OCI-LY3 (cell line): Measurements from ENCODE around the gene KRTAP13-4.

ENCODE experiments used
- H2AFZ ChIP-seq: fragments of 200-600, 300-600 bp; shearing (Covaris generic); 2 replicates; pipeline ENCODE4 v1.6.0; 2014; ENCODE audit warnings: antibody characterized with exemption, low read depth, low read length
- H3K27ac ChIP-seq: fragments of 200-600, 300-600 bp; sonication (generic); 2 replicates; pipeline ENCODE4 v1.5.1; 2014; ENCODE audit warnings: mild to moderate bottlenecking, low read length, moderate library complexity, mixed read lengths
- H3K27me3 ChIP-seq: fragments of 200-600, 300-600 bp; sonication (generic); 2 replicates; pipeline ENCODE4 v1.6.1; 2014; ENCODE audit warnings: low read depth, low read length, mixed read lengths
- H3K36me3 ChIP-seq: fragments of 200-600, 300-600 bp; sonication (generic); replicated peaks from 2 replicates; pipeline ENCODE3; 2014; ENCODE audit warnings: low read depth, low read length, mixed read lengths
- H3K4me1 ChIP-seq: fragments of 300-600, 200-600 bp; sonication (generic); 2 replicates; pipeline ENCODE4 v1.6.1; 2014; ENCODE audit warnings: low read length, mixed read lengths
- H3K4me2 ChIP-seq: fragments of 200-600, 300-600 bp; sonication (generic); 2 replicates; pipeline ENCODE4 v1.6.1; 2014; ENCODE audit warnings: low read length, mixed read lengths
- H3K4me3 ChIP-seq: fragments of 300-600, 200-600 bp; sonication (generic); 2 replicates; pipeline ENCODE4 v1.5.1; 2014; ENCODE audit warnings: antibody characterized with exemption, mild to moderate bottlenecking, low read length, moderate library complexity
- H3K79me2 ChIP-seq: fragments of 300-600, 200-600 bp; shearing (Covaris generic); 2 replicates; pipeline ENCODE4 v1.6.1; 2014; ENCODE audit warnings: mild to moderate bottlenecking, low read length, mixed read lengths
- H3K9ac ChIP-seq: fragments of 300-600, 200-600 bp; shearing (Covaris generic); 2 replicates; pipeline ENCODE4 v1.6.0; 2014; ENCODE audit warnings: mild to moderate bottlenecking, low read length, moderate library complexity
- H3K9me3 ChIP-seq: fragments of 200-600, 300-600 bp; shearing (Covaris generic); 2 replicates; pipeline ENCODE4 v1.6.1; 2014; ENCODE audit warnings: low read length, mixed read lengths; ENCODE audit not compliant: insufficient read depth
- H4K20me1 ChIP-seq: fragments of 200-600, 300-600 bp; sonication (generic); 2 replicates; pipeline ENCODE4 v1.6.1; 2016; ENCODE audit warnings: low read length, mixed read lengths; ENCODE audit not compliant: insufficient read depth
- EZH2phosphoT487 ChIP-seq: fragments of 200-600 bp; shearing (Covaris generic); IDR thresholded peaks from 2 replicates; pipeline ENCODE4 v1.6.1; 2018; ENCODE audit warnings: antibody characterized with exemption, mixed run types, low read depth
- TF ChIP-seq, protein P1 (sequence below): fragments of 200-600, 300-600 bp; sonication (generic); IDR thresholded peaks from 2 replicates; pipeline ENCODE4 v1.5.1; 2014; ENCODE audit warnings: antibody characterized with exemption, low read length, low read depth

Gene KRTAP13-4

GRCh38 chr21:30468900-30469714, 39.1 kb downstream of the KRTAP13-4 start:
- Histone ChIP-seq H3K27ac (no peak overlapping the region), H4K20me1 (no peaks in the 10 kb centered on the region)

GRCh38 chr21:30478004-30478403, 48.0 kb downstream of the KRTAP13-4 start:
- no peaks in the 10 kb centered on the region for H3K4me1 ChIP-seq
- H2AFZ ChIP-seq, result no peak overlapping the region
- TF ChIP-seq, protein P1, sequence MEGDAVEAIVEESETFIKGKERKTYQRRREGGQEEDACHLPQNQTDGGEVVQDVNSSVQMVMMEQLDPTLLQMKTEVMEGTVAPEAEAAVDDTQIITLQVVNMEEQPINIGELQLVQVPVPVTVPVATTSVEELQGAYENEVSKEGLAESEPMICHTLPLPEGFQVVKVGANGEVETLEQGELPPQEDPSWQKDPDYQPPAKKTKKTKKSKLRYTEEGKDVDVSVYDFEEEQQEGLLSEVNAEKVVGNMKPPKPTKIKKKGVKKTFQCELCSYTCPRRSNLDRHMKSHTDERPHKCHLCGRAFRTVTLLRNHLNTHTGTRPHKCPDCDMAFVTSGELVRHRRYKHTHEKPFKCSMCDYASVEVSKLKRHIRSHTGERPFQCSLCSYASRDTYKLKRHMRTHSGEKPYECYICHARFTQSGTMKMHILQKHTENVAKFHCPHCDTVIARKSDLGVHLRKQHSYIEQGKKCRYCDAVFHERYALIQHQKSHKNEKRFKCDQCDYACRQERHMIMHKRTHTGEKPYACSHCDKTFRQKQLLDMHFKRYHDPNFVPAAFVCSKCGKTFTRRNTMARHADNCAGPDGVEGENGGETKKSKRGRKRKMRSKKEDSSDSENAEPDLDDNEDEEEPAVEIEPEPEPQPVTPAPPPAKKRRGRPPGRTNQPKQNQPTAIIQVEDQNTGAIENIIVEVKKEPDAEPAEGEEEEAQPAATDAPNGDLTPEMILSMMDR, result no peak
- H3K36me3 ChIP-seq, result no peaks in the 10 kb centered on the region
- no peak overlapping the region for H3K4me3 ChIP-seq
- H3K27me3 ChIP-seq, result no peaks in the 10 kb centered on the region
- H3K27ac ChIP-seq, result no peak overlapping the region
- no peaks in the 10 kb centered on the region for H3K9me3 ChIP-seq
- H3K4me2 ChIP-seq, result no peak overlapping the region
- no peaks in the 10 kb centered on the region for H4K20me1 ChIP-seq
- H3K9ac ChIP-seq, result no peak overlapping the region
- no peaks in the 10 kb centered on the region for H3K79me2 ChIP-seq

More at GRCh38 chr21:30468900-30469714, 39.1 kb downstream of the KRTAP13-4 start:
- H3K4me1 ChIP-seq, result no peaks in the 10 kb centered on the region
- H3K4me2 ChIP-seq, result no peak overlapping the region
- H2AFZ ChIP-seq, result no peak overlapping the region
- no peak overlapping the region for H3K4me3 ChIP-seq
- TF ChIP-seq EZH2phosphoT487, result no peak
- TF ChIP-seq, protein P1, result no peak
- H3K9me3 ChIP-seq, result no peaks in the 10 kb centered on the region
- H3K36me3 ChIP-seq, result no peaks in the 10 kb centered on the region
- H3K9ac ChIP-seq, result no peak overlapping the region
- H3K79me2 ChIP-seq, result no peaks in the 10 kb centered on the region
- H3K27me3 ChIP-seq, result no peaks in the 10 kb centered on the region

- Histone ChIP-seq H3K4me3 (no peak overlapping the region), H2AFZ (no peak overlapping the region), H3K79me2 (no peaks in the 10 kb centered on the region), H3K9ac (no peak overlapping the region), H3K27me3 (no peaks in the 10 kb centered on the region), H3K27ac (no peak overlapping the region), H3K36me3 (no peaks in the 10 kb centered on the region), H3K4me2 (no peak overlapping the region), H4K20me1 (no peaks in the 10 kb centered on the region), H3K9me3 (no peaks in the 10 kb centered on the region), H3K4me1 (no peaks in the 10 kb centered on the region)
- TF ChIP-seq, protein P1, result no peak
- TF ChIP-seq EZH2phosphoT487, result no peak
These were observed 49.2 kb downstream of the KRTAP13-4 start for GRCh38 chr21:30479259-30479658.

GRCh38 chr21:30480145-30480544, 50.1 kb downstream of the KRTAP13-4 start, which contains the start of gene KRTAP19-1:
KRTAP19-1 (minus strand) TSS chr21:30480367; CDS start chr21:30480317, 50 bp downstream.
- Histone ChIP-seq H3K9me3 (no peaks in the 10 kb centered on the region), H2AFZ (no peak within 1 kb of the TSS), H3K4me2 (no peak within 1 kb of the TSS), H3K27ac (no peak within 1 kb of the TSS), H3K79me2 (no peaks in the 10 kb centered on the region), H3K4me1 (no peaks in the 10 kb centered on the region), H4K20me1 (no peaks in the 10 kb centered on the region), H3K36me3 (no peaks in the 10 kb centered on the region), H3K4me3 (no peak within 1 kb of the TSS), H3K9ac (no peak within 1 kb of the TSS), H3K27me3 (no peaks in the 10 kb centered on the region)
- TF ChIP-seq EZH2phosphoT487, result no peak
- TF ChIP-seq, protein P1, result no peak
